Cardiac fibroblast (primary cell): ENCODE results near the gene ABHD17A.

Source experiments
- DNase-seq, 2 donors: peaks; one replicate each; pipeline versions ENCODE4 v3.0.0 to v3.0.0-alpha.2; 2010; ENCODE audit warnings: low read depth in 2 of 2
- H3K4me3 ChIP-seq, 2 donors: replicated peaks in 1 of 2; 1 replicate in 1 of 2; 2 replicates in 1 of 2; pipeline ENCODE4 v1.5.1; 2011; ENCODE audit warnings: low read depth in 2 of 2, low read length in 2 of 2, mild to moderate bottlenecking in 2 of 2, moderate library complexity in 1 of 2
- TF ChIP-seq, protein P1 (sequence below): IDR thresholded peaks from one replicate; pipeline ENCODE4 v1.5.1; 2011; ENCODE audit warnings: low read depth, mild to moderate bottlenecking, low read length, inconsistent platforms

The ABHD17A gene

DNA sequence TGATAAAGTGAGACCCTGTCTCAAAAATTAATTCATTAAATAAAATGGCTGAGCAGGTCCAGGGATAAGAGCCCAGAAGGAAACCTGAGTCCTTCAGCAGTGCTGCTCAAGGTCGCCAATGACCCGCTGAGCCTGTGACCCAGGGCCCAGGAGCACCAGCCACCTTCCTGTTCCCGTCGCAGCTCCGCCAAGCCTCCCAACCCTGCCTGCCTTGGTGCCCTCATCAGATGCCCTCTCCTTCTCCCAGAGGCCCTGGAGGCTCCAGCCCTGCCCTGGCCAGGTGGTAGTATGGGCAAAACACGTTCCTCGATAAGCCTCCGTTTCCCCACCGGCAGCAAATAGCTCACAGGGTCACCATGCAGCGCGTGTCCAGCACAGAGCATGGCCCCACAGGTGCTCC is 39.7 kb downstream of the ABHD17A start:
- TF ChIP-seq, protein P1, sequence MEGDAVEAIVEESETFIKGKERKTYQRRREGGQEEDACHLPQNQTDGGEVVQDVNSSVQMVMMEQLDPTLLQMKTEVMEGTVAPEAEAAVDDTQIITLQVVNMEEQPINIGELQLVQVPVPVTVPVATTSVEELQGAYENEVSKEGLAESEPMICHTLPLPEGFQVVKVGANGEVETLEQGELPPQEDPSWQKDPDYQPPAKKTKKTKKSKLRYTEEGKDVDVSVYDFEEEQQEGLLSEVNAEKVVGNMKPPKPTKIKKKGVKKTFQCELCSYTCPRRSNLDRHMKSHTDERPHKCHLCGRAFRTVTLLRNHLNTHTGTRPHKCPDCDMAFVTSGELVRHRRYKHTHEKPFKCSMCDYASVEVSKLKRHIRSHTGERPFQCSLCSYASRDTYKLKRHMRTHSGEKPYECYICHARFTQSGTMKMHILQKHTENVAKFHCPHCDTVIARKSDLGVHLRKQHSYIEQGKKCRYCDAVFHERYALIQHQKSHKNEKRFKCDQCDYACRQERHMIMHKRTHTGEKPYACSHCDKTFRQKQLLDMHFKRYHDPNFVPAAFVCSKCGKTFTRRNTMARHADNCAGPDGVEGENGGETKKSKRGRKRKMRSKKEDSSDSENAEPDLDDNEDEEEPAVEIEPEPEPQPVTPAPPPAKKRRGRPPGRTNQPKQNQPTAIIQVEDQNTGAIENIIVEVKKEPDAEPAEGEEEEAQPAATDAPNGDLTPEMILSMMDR, result no peak
- no peak for DNase-seq
- H3K4me3 ChIP-seq, result no peak overlapping the region

DNA sequence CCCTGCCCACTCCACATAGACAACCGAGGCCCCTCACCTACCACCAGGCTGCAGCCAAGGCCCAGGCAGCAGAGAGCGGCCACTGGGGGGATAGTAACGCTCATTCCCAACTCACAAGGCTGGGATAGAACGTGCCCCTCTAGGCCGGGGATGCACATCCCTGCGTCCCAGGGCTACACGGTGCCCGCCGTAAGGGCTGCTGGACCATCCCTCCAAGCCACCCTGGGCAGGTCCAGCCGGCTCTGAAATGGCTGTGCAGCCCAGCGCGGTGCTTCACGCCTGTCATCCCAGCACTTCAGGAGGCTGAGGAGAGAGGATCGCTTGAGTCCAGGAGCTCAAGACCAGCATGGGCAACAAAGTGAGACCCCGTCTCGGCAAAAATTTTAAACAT is 40.2 kb downstream of the ABHD17A start:
- no peak overlapping the region for H3K4me3 ChIP-seq
- no peak for DNase-seq
- TF ChIP-seq, protein P1, result no peak

DNA sequence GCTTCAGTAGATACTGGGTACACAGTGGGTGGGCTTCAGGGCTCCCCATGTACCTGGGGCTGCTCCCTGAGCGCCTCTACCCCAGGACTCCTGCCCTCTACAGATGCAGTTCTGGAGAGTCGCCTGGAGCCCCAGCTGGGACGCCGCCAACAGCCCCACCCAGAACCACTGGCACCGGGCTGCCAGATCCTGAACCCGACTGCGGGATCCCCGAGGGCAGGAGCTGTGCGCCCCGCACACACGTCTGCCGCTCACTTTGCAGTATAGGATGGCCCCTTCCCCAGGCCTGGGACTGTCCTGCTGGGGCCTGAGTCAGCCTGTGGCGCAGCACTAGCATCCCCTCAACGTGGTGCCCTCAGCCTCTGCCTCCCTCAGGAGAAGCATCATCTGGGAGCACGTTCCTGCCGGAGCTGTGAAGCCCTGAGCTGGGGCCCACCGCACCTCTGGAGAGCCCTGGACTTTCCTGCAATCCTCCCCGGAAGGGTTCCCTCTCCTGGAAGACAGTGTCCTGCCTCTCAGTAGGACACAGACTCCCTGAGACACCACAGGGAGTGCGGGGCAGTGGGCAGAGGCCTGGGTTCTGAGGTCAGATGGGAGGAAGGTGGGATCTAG is 40.7 kb downstream of the ABHD17A start:
- no peak for DNase-seq
- no peak overlapping the region for H3K4me3 ChIP-seq
- TF ChIP-seq, protein P1, result no peak

DNA sequence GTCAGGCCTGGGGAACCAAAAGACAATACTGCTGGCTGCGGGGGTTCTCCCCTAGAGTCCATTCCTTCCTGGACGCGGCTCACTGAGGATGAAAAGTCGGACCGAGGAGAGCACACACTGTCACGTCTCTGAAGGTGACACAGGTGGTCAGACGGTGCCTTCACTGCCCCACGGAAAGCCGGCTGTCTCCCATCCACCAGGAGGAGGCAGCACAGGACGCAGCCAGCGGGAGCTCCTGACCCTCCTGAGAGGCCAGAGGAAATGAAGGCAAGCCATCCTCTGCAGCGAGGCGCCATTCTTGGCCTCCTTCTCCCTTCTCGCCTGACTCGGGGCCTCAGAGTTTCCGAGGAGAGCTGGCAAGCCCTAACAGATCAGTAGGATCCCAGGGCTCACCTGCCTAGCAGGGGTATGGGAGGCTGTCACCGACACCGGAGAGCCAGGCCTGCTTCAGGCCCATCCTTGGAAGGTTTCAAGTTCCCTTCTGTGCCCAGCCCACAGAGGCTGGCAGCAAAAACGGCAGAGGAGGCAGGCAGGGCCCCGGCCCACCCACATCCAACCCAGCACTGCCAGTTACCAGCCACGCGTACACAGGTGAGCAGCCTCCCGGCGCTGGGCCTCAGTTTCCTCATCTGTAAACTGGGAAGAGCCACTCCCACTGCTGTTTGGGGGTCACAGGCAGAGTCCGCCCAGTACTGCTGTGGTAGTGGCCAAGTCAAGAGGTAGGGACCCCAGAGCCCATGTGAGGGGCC is 41.5 kb downstream of the ABHD17A start:
- H3K4me3 ChIP-seq, result no peak overlapping the region
- TF ChIP-seq, protein P1, result peak; percentile 25
- DNase-seq, result no peak

DNA sequence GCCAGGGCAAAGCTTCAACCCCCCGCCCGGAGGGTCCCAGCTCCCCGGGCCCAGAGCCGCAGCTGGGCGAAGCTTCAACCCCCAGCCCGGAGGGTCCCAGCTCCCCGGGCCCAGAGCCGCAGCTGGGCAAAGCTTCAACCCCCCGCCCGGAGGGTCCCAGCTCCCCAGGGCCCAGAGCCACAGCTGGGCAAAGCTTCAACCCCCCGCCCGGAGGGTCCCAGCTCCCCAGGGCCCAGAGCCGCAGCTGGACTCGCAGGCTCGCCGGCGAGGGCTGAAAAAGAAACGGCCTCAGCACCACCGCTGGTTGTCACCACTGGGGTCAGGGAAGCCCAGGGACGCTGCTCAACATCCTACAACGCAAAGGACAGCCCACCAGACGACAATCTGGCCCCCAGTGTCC is 42.2 kb downstream of the ABHD17A start:
- TF ChIP-seq, protein P1, result no peak
- no peak for DNase-seq
- no peak overlapping the region for H3K4me3 ChIP-seq

DNA sequence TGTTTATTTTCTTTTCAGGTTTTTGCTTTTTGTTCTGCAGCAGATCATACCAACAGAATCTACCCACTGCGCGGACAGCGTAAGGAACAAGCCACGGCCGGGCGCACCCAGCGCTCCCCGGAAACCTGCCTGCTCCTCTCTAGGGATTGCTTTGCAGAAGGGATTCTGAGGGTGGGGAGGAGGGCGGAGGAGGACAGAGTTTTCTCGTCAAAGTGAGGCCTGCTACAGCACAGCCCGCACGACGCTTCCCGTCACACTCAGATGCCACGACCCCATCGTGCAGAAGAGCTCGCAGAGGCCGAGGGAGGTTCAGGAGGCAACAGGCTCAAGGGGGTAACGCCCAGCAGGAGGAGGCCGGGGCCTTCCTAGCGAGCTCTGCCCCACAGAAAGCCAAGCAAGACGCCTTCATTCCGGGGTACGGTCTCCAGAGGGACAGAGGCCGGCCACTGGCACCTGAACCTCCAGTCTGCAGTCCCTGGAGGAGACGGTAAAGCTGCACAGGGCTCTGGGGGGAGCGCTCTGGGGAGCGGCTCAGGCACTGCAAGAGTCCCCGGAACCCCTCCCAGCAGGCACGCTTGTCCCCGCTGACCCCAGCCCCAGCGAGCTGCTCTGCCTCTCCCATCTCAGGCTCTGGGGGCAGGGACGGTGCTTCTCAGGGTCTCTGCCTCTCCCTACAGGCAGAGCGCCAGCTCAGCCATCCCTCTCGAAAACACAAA is 43.9 kb downstream of the ABHD17A start:
- TF ChIP-seq, protein P1, result no peak
- no peak for DNase-seq
- peak overlapping the region; percentile 6 to 43 for H3K4me3 ChIP-seq
